ENCODE results near the gene NRCAM.

Gene NRCAM

DNA sequence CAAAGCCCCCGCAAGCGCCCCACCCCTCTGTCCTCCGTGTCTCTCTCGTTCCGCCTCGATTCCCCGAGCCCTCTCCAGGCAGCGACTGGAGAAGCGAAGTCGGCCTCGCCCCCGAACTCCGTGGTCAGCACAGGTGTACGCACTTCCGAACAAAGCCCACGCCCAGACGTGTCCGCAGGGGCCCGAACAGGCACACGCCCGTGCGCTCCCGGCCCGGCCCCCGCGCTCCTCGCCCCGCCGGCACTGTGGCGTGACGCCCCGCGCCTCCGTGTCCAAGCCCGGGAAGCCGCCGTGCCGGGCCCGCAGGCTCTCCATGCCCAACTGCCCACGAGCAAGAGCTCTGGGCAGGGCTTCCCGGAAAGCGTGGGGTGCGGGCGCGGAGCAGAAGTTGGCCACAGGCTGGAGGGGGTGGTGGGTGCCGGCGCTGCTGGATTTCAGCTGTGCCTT lies 662 bp downstream of the NRCAM start:
- H3K4me1 ChIP-seq (ENCODE audit: control insufficient read depth, insufficient read depth, low read depth, low read length): peaks cover 20% of the 10 kb centered on the region
- H3K36me3 ChIP-seq (ENCODE audit: control insufficient read depth in 1 of 2, insufficient read depth in 2 of 2, low read depth in 1 of 2, low read length in 2 of 2): no peaks in the 10 kb centered on the region
- no peak overlapping the region for H4K8ac ChIP-seq (ENCODE audit: low read length)
- H2BK120ac ChIP-seq (ENCODE audit: low read depth, low read length): no peak overlapping the region
- H2BK12ac ChIP-seq (ENCODE audit: low read length in 2 of 2): no peak overlapping the region
- DNase-seq: no peak
- WGBS: 2% methylated on average over 46 of the region's 47 CpGs
- no peak overlapping the region for H2BK15ac ChIP-seq (ENCODE audit: low read depth, poor library complexity, severe bottlenecking)
- H3K79me1 ChIP-seq (replicated peaks; ENCODE audit: low read length, poor library complexity, severe bottlenecking): no peaks in the 10 kb centered on the region
- H3K4ac ChIP-seq (ENCODE audit: low read depth in 1 of 2, low read length in 2 of 2): no peak overlapping the region
- no peak overlapping the region for H3K23ac ChIP-seq (ENCODE audit: low read length in 2 of 2)
- no peak overlapping the region for H3K14ac ChIP-seq (ENCODE audit: low read length in 2 of 2)
- H3K27ac ChIP-seq (ENCODE audit: low read length, poor library complexity, severe bottlenecking): no peak overlapping the region
- H3K4me3 ChIP-seq (ENCODE audit: insufficient read depth in 1 of 2, low read depth in 1 of 2, low read length in 2 of 2): peak overlapping the region; percentile 52 to 78
- no peaks in the 10 kb centered on the region for H3K9me3 ChIP-seq (ENCODE audit: control insufficient read depth, low read length)
- H2AFZ ChIP-seq (ENCODE audit: low read depth, low read length): no peak overlapping the region
- no peak overlapping the region for H3K9ac ChIP-seq (ENCODE audit: low read length)
- H2AK5ac ChIP-seq (ENCODE audit: low read length, severe bottlenecking): no peak overlapping the region
- H3K4me2 ChIP-seq (ENCODE audit: low read length, poor library complexity, severe bottlenecking): peak overlapping the region; percentile 87
- H2BK5ac ChIP-seq (ENCODE audit: low read depth, low read length, poor library complexity, severe bottlenecking): no peak overlapping the region
- peaks cover 52 to 62% of the 10 kb centered on the region in 2 experiments for H3K27me3 ChIP-seq (ENCODE audit: control insufficient read depth in 1 of 2, insufficient read depth in 1 of 2, low read length in 2 of 2)
- no peak overlapping the region for H4K91ac ChIP-seq (ENCODE audit: low read length)
- H3K18ac ChIP-seq (ENCODE audit: low read depth in 1 of 2, low read length in 2 of 2): no peak overlapping the region

DNA sequence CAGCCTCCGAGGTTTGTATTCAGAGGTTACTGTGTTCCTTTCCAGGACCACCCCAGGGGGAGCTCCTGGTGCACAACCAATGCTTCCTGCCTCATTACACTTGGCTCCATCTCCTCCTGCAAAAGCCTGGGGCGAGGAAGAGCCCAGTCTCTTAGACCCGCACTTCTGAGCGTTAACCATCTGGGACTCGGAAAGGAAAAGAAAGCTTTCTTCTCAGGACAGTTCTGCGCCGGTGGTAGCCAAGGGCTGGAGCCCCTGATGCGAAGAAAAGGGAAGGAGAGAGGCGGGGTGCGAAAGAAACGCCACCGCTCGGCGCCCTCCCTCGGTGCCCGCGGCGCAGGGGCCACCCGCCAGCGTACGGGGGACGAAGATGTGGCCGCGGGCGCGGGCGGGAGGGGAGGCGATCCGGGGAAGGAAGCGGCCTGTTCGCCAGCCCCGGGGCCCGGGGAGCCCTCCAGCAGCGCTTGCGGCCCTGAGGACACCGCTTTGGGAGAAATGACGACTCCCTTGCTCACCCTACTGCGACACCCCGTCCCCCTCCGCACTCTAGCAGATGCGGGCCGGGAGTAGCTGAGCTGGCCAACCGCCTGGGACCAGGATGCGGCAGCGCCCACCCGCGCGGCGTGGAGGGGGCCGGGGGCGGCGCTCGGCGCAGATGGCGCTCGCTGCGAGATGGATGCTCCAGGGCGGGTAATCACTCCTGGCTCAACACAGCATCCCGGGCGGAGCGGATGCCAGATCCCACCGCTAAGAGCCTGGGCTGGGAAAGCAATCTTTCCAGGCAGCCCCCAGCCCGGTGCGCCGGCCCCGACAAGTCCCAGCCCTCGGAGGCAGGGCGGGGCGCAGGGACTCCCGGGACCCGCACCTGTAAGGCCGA lies 1.3 kb downstream of the NRCAM start:
- Histone ChIP-seq H3K9me3 (ENCODE audit: control insufficient read depth, low read length) (no peaks in the 10 kb centered on the region), H3K4me2 (ENCODE audit: low read length, poor library complexity, severe bottlenecking) (peak overlapping the region; percentile 87), H2BK120ac (ENCODE audit: low read depth, low read length) (no peak overlapping the region), H2BK12ac (ENCODE audit: low read length in 2 of 2) (no peak overlapping the region), H3K18ac (ENCODE audit: low read depth in 1 of 2, low read length in 2 of 2) (no peak overlapping the region), H2AK5ac (ENCODE audit: low read length, severe bottlenecking) (no peak overlapping the region), H3K36me3 (ENCODE audit: control insufficient read depth in 1 of 2, insufficient read depth in 2 of 2, low read depth in 1 of 2, low read length in 2 of 2) (no peaks in the 10 kb centered on the region), H4K8ac (ENCODE audit: low read length) (no peak overlapping the region), H2BK15ac (ENCODE audit: low read depth, poor library complexity, severe bottlenecking) (no peak overlapping the region), H4K91ac (ENCODE audit: low read length) (no peak overlapping the region), H2AFZ (ENCODE audit: low read depth, low read length) (peak overlapping the region; percentile 5), H2BK5ac (ENCODE audit: low read depth, low read length, poor library complexity, severe bottlenecking) (no peak overlapping the region), H3K23ac (ENCODE audit: low read length in 2 of 2) (no peak overlapping the region), H3K27me3 (ENCODE audit: control insufficient read depth in 1 of 2, insufficient read depth in 1 of 2, low read length in 2 of 2) (peaks cover 52 to 62% of the 10 kb centered on the region in 2 experiments), H3K4me3 (ENCODE audit: insufficient read depth in 1 of 2, low read depth in 1 of 2, low read length in 2 of 2) (peak overlapping the region; percentile 49 to 78), H3K27ac (ENCODE audit: low read length, poor library complexity, severe bottlenecking) (no peak overlapping the region), H3K14ac (ENCODE audit: low read length in 2 of 2) (no peak overlapping the region), H3K79me1 (replicated peaks; ENCODE audit: low read length, poor library complexity, severe bottlenecking) (no peaks in the 10 kb centered on the region), H3K9ac (ENCODE audit: low read length) (peak overlapping the region; percentile 28), H3K4me1 (ENCODE audit: control insufficient read depth, insufficient read depth, low read depth, low read length) (peaks cover 20% of the 10 kb centered on the region), H3K4ac (ENCODE audit: low read depth in 1 of 2, low read length in 2 of 2) (no peak overlapping the region)
- DNase-seq: peak; percentile 22
- under 1% methylated on average over 64 of the region's 72 CpGs for WGBS

DNA sequence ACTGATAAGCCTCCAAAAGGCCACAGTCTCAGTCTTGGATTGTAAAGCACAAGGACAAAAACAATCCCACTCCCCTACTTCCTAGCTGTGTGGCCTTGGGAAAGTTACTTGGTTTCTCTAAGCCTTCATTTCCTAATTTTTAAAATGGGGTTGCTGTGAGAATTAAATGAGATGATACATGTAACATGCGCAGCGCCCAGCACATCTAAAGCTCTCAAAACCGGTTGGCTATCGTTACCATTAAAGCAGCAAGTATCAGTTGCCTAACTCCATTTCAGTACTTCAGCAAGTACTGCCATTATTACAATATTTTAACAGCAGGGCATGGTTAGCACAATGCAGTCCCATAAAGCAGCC lies 1.9 kb downstream of the NRCAM start:
- H2BK12ac ChIP-seq (ENCODE audit: low read length in 2 of 2): no peak overlapping the region
- no peak overlapping the region for H2AFZ ChIP-seq (ENCODE audit: low read depth, low read length)
- no peak overlapping the region for H4K8ac ChIP-seq (ENCODE audit: low read length)
- no peak overlapping the region for H4K91ac ChIP-seq (ENCODE audit: low read length)
- H3K4ac ChIP-seq (ENCODE audit: low read depth in 1 of 2, low read length in 2 of 2): no peak overlapping the region
- H3K14ac ChIP-seq (ENCODE audit: low read length in 2 of 2): no peak overlapping the region
- no peaks in the 10 kb centered on the region for H3K9me3 ChIP-seq (ENCODE audit: control insufficient read depth, low read length)
- H2BK15ac ChIP-seq (ENCODE audit: low read depth, poor library complexity, severe bottlenecking): no peak overlapping the region
- peaks cover 52 to 59% of the 10 kb centered on the region in 2 experiments for H3K27me3 ChIP-seq (ENCODE audit: control insufficient read depth in 1 of 2, insufficient read depth in 1 of 2, low read length in 2 of 2)
- H3K9ac ChIP-seq (ENCODE audit: low read length): peak overlapping the region; percentile 28
- no peak overlapping the region for H3K23ac ChIP-seq (ENCODE audit: low read length in 2 of 2)
- no peak for DNase-seq
- H3K18ac ChIP-seq (ENCODE audit: low read depth in 1 of 2, low read length in 2 of 2): no peak overlapping the region
- 45% methylated on average over 4 of the region's 4 CpGs for WGBS
- H3K79me1 ChIP-seq (replicated peaks; ENCODE audit: low read length, poor library complexity, severe bottlenecking): no peaks in the 10 kb centered on the region
- H3K4me2 ChIP-seq (ENCODE audit: low read length, poor library complexity, severe bottlenecking): peak overlapping the region; percentile 87
- H3K27ac ChIP-seq (ENCODE audit: low read length, poor library complexity, severe bottlenecking): no peak overlapping the region
- no peak overlapping the region for H2BK5ac ChIP-seq (ENCODE audit: low read depth, low read length, poor library complexity, severe bottlenecking)
- peaks cover 20% of the 10 kb centered on the region for H3K4me1 ChIP-seq (ENCODE audit: control insufficient read depth, insufficient read depth, low read depth, low read length)
- H2AK5ac ChIP-seq (ENCODE audit: low read length, severe bottlenecking): no peak overlapping the region
- H3K4me3 ChIP-seq (ENCODE audit: insufficient read depth in 1 of 2, low read depth in 1 of 2, low read length in 2 of 2): peak overlapping the region in 1 of 2 experiments; percentile 78
- H3K36me3 ChIP-seq (ENCODE audit: control insufficient read depth in 1 of 2, insufficient read depth in 2 of 2, low read depth in 1 of 2, low read length in 2 of 2): no peaks in the 10 kb centered on the region
- no peak overlapping the region for H2BK120ac ChIP-seq (ENCODE audit: low read depth, low read length)

DNA sequence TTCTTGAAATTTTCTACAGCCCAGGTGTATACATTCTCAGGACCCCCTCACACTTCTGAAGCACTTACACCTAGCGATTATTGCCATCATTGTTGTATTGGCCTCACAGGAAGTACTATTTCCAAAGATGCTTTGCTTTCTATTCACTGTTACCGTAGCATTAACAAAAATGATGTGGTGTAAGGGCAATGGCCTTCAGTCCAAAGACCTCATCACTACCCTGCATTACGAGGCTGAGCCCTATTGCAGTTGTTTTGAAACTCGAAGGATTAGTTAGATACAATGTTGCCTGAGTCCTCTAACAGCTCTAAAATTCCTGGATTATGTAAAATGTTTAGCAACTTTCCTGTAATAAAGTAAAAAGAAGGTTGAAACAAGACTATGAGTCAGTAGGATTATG lies 2.9 kb downstream of the NRCAM start:
- Histone ChIP-seq H3K4me1 (ENCODE audit: control insufficient read depth, insufficient read depth, low read depth, low read length) (peaks cover 20% of the 10 kb centered on the region), H3K36me3 (ENCODE audit: control insufficient read depth in 1 of 2, insufficient read depth in 2 of 2, low read depth in 1 of 2, low read length in 2 of 2) (no peaks in the 10 kb centered on the region), H3K79me1 (replicated peaks; ENCODE audit: low read length, poor library complexity, severe bottlenecking) (no peaks in the 10 kb centered on the region), H2BK5ac (ENCODE audit: low read depth, low read length, poor library complexity, severe bottlenecking) (no peak overlapping the region), H2AK5ac (ENCODE audit: low read length, severe bottlenecking) (no peak overlapping the region), H3K23ac (ENCODE audit: low read length in 2 of 2) (no peak overlapping the region), H2BK15ac (ENCODE audit: low read depth, poor library complexity, severe bottlenecking) (no peak overlapping the region), H3K14ac (ENCODE audit: low read length in 2 of 2) (no peak overlapping the region), H3K27ac (ENCODE audit: low read length, poor library complexity, severe bottlenecking) (no peak overlapping the region), H3K18ac (ENCODE audit: low read depth in 1 of 2, low read length in 2 of 2) (no peak overlapping the region), H2BK12ac (ENCODE audit: low read length in 2 of 2) (no peak overlapping the region), H4K91ac (ENCODE audit: low read length) (no peak overlapping the region), H3K27me3 (ENCODE audit: control insufficient read depth in 1 of 2, insufficient read depth in 1 of 2, low read length in 2 of 2) (peaks cover 48 to 54% of the 10 kb centered on the region in 2 experiments), H3K4me3 (ENCODE audit: insufficient read depth in 1 of 2, low read depth in 1 of 2, low read length in 2 of 2) (no peak overlapping the region), H4K8ac (ENCODE audit: low read length) (no peak overlapping the region), H3K4ac (ENCODE audit: low read depth in 1 of 2, low read length in 2 of 2) (no peak overlapping the region), H3K9me3 (ENCODE audit: control insufficient read depth, low read length) (no peaks in the 10 kb centered on the region), H2BK120ac (ENCODE audit: low read depth, low read length) (no peak overlapping the region), H2AFZ (ENCODE audit: low read depth, low read length) (no peak overlapping the region), H3K4me2 (ENCODE audit: low read length, poor library complexity, severe bottlenecking) (no peak overlapping the region), H3K9ac (ENCODE audit: low read length) (no peak overlapping the region)
- WGBS: 100% methylated on average over 1 of the region's 4 CpGs
- DNase-seq: no peak
